ENCODE measurements around the gene EHBP1L1.

EHBP1L1 gene

GRCh38 chr11:65575568-65576231 is at the start of gene EHBP1L1:
EHBP1L1 (plus strand) TSS chr11:65576053; CDS start chr11:65576303, 250 bp downstream.
- peak; percentile 75 for DNase-seq

- no peak for DNase-seq
Observed at GRCh38 chr11:65526744-65527143, 49.1 kb upstream of the EHBP1L1 start.

GRCh38 chr11:65528819-65529350 is 47.0 kb upstream of the EHBP1L1 start:
- no peak for DNase-seq

- no peak for DNase-seq
Observed at GRCh38 chr11:65529475-65530156, 46.2 kb upstream of the EHBP1L1 start.

- no peak for DNase-seq
Observed at GRCh38 chr11:65530157-65530496, 45.7 kb upstream of the EHBP1L1 start.

GRCh38 chr11:65532388-65533064 is 43.3 kb upstream of the EHBP1L1 start:
- DNase-seq, result no peak

- no peak for DNase-seq
Observed at GRCh38 chr11:65535102-65535501, 40.8 kb upstream of the EHBP1L1 start.

- no peak for DNase-seq
Observed at GRCh38 chr11:65536412-65537295, 39.2 kb upstream of the EHBP1L1 start.

GRCh38 chr11:65537296-65537597 is 38.6 kb upstream of the EHBP1L1 start:
- no peak for DNase-seq

- DNase-seq, result no peak
Observed at GRCh38 chr11:65537620-65538231, 38.1 kb upstream of the EHBP1L1 start.

GRCh38 chr11:65538232-65538914 is 37.5 kb upstream of the EHBP1L1 start:
- no peak for DNase-seq

- DNase-seq, result no peak
Observed at GRCh38 chr11:65538915-65539743, 36.7 kb upstream of the EHBP1L1 start.

GRCh38 chr11:65539744-65540289 is 36.0 kb upstream of the EHBP1L1 start:
- no peak for DNase-seq

- peak; percentile 87 for DNase-seq
Observed at GRCh38 chr11:65540290-65541092, 35.4 kb upstream of the EHBP1L1 start.

GRCh38 chr11:65541093-65541982 is 34.5 kb upstream of the EHBP1L1 start:
- no peak for DNase-seq

GRCh38 chr11:65542738-65543390 is 33.0 kb upstream of the EHBP1L1 start:
- DNase-seq, result no peak

GRCh38 chr11:65545853-65546216 is 30.0 kb upstream of the EHBP1L1 start:
- no peak for DNase-seq

All from activated CD4-positive, alpha-beta T cell treated with anti-CD3 and anti-CD28 coated beads, Interleukin-2, amount 50 U/mL, for 1 hour (primary cell).